HG02981 (cell line): Measurements from ENCODE around the gene GIGYF1.

Experiments
- ATAC-seq: cut with Tn5 transposase; IDR thresholded peaks from one replicate; pipeline ENCODE4 v1.9.1; 2021; ENCODE audit warnings: mild to moderate bottlenecking, moderate library complexity; ENCODE audit not compliant: unreplicated experiment

The GIGYF1 gene

DNA sequence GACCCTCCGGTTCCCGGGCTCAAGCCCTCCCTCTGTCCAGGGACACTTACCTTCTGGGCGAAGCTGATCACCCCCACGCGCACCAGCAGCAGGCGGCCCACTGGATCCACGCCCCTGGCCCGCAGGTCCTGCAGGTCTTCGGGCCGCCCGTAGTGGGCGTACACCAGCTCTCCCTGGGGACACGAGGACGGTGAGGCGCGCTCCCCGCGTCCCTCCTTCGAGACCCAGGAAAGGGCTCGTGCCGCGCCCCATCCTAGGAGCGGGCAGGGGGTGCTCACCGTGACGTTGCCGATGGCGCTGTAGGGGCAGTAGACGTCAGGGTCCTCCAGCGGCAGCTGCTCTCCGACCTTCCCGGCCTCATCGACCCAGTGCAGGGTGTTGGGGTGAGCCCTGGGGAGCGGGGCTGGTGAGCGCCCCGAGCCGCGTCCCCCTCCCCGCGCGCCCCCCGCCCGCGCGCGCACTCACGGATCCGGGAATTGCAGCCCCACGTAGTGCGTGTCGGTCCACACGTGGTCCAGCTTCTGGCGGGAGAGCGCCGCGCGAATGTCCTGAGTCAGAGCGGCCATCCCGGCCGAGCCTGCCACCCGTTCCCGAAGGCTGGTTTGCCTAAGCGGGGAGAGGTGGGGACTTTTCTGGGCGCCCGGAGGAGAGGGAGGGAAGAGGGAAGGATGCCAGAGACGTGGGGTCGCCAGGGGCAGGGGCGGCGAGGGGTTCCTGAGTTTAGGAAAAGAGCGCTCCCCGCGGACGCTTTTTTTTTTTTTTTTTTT, 60.9 kb downstream of the GIGYF1 start:
- ATAC-seq, result no peak

DNA sequence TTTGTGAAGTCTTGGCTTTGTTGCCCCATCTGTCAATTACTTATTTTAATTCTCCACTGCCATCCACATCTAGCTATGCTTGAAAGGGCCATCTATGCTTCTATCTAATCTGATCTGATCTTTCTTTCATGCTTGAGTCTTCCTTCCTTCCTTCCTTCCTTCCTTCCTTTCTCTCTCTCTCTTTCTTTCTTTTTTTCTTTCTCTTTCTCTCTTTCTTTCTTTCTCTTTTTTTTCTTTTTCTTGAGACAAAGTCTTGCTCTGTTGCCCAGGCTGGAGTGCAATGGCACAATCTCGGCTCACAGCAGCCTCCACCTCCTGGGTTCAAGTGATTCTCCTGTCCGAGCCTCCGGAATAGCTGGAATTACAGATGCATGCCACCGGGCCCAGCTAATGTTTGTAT, 64.0 kb downstream of the GIGYF1 start:
- ATAC-seq, result no peak
